RWPE2 (cell line): ENCODE results near the gene PPP1CC.

ENCODE experiments used
- ATAC-seq: fragments of 200-7000 bp; cut with Tn5 transposase; 3 replicates; pipeline ENCODE4 v1.9.1; 2021; ENCODE audit warnings: low read depth
- DNase-seq: peaks from one replicate; pipeline ENCODE4 v3.0.0-alpha.2; 2020; ENCODE audit warnings: low spot score
- H3K27ac ChIP-seq: fragments of 450-650 bp; 2 replicates; pipeline ENCODE4 v1.5.1; 2017; ENCODE audit warnings: mild to moderate bottlenecking; ENCODE audit not compliant: poor library complexity, severe bottlenecking
- H3K27me3 ChIP-seq: fragments of 250-450 bp; sonication (Bioruptor Pico); 2 replicates; pipeline ENCODE4 v1.5.1; 2021; ENCODE audit warnings: mild to moderate bottlenecking, moderate library complexity; ENCODE audit not compliant: insufficient read depth, poor library complexity, severe bottlenecking
- H3K36me3 ChIP-seq: fragments of 250-450 bp; sonication (Bioruptor Pico); 2 replicates; pipeline ENCODE4 v1.5.1; 2020; ENCODE audit warnings: low read depth, mild to moderate bottlenecking, moderate library complexity
- H3K4me1 ChIP-seq: fragments of 250-450 bp; sonication (Bioruptor Pico); 2 replicates; pipeline ENCODE4 v1.5.1; 2021; ENCODE audit warnings: mild to moderate bottlenecking, moderate library complexity; ENCODE audit not compliant: insufficient read depth, poor library complexity, severe bottlenecking
- H3K4me3 ChIP-seq: fragments of 250-450 bp; sonication (Bioruptor Pico); 2 replicates; pipeline ENCODE4 v1.5.1; 2021; ENCODE audit warnings: mild to moderate bottlenecking, moderate library complexity; ENCODE audit not compliant: severe bottlenecking
- H3K9me3 ChIP-seq: fragments of 250-450 bp; sonication (Bioruptor Pico); 2 replicates; pipeline ENCODE4 v1.5.1; 2021; ENCODE audit warnings: mild to moderate bottlenecking, moderate library complexity; ENCODE audit not compliant: severe bottlenecking
- TF ChIP-seq, protein P1 (sequence below): fragments of 450-650 bp; IDR thresholded peaks from one replicate; pipeline ENCODE4 v1.5.1; 2017; ENCODE audit warnings: mild to moderate bottlenecking, moderate library complexity; ENCODE audit not compliant: poor library complexity, severe bottlenecking

The PPP1CC gene

DNA sequence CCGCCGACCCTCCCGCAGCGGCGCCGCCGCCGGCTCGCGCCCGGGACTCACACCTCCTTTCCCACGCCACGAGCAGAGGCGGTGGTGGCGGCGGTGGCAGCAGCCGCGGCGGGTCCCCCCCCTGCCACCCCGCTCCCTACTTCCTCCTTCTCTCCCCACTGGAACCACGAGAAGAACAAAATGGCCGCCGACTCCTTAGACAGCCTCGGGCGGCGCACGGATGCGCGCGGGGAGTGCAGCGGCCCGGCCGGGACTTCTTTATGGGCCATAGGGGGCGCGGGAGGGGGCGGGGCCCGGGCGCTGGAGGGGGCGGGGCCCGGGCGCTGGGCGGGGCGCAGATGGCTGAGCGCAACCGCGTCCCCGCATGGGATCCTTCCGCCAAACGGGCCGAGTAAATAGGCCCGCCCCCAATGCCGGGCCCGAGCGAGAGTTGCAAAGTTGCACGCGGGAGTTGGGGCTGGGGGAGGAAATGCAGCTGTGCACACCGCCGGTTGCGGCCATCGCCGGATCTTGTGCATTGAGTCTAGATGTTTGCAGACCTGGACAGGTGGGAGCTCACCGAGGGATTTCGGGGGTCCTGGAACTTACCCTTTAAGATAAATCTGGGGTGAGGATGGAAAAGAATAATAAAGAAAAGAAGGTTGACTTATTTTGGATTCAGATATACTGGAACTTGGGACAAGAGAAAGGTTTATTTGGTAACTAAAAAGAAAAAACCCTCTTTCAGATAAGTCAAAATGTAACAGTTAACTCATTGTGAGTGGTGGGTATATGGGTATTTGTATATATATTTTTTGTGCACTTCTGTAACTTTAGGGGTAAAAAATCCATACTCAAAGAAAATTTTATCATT is at the start of gene PPP1CC:
TSS of gene PPP1CC (minus strand) at position 174 of the 853 bp plus-strand sequence. CDS start 184 bp downstream, outside the sequence.
- H3K27me3 ChIP-seq: no peaks in the 10 kb centered on the region
- H3K9me3 ChIP-seq: no peaks in the 10 kb centered on the region
- DNase-seq (peak; percentile 85), ATAC-seq (peak; percentile 57)
- peak within 1 kb of the TSS; percentile 72 for H3K4me3 ChIP-seq
- TF ChIP-seq, protein P1, sequence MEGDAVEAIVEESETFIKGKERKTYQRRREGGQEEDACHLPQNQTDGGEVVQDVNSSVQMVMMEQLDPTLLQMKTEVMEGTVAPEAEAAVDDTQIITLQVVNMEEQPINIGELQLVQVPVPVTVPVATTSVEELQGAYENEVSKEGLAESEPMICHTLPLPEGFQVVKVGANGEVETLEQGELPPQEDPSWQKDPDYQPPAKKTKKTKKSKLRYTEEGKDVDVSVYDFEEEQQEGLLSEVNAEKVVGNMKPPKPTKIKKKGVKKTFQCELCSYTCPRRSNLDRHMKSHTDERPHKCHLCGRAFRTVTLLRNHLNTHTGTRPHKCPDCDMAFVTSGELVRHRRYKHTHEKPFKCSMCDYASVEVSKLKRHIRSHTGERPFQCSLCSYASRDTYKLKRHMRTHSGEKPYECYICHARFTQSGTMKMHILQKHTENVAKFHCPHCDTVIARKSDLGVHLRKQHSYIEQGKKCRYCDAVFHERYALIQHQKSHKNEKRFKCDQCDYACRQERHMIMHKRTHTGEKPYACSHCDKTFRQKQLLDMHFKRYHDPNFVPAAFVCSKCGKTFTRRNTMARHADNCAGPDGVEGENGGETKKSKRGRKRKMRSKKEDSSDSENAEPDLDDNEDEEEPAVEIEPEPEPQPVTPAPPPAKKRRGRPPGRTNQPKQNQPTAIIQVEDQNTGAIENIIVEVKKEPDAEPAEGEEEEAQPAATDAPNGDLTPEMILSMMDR: no peak
- H3K27ac ChIP-seq: peak within 1 kb of the TSS; percentile 77
- H3K36me3 ChIP-seq: peaks cover 36% of the 10 kb centered on the region
- peaks cover 31% of the 10 kb centered on the region for H3K4me1 ChIP-seq

DNA sequence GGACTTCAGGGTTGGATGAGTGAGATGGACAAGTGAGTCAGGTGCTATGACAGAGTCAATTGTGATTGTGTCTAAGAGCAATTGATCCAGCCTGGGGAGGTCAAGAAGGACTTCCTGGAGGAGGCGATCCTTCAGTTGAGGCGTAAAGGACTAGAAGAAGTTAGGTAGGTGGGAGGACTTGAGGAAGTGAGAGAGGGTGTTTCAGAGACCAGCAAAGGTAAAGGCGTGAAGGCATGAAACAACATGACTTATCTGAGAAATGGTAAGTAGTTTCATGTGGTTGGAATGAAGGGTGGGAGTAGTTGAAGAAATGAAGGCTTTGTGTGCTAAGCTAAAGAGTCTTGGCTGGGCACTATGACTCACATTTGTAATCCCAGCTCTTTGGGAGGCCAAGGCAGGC is 48.9 kb upstream of the PPP1CC start:
- ATAC-seq (peak; percentile 27; the same call in 1 of the 3 replicates), DNase-seq (no peak)
- H3K27me3 ChIP-seq: no peaks in the 10 kb centered on the region

DNA sequence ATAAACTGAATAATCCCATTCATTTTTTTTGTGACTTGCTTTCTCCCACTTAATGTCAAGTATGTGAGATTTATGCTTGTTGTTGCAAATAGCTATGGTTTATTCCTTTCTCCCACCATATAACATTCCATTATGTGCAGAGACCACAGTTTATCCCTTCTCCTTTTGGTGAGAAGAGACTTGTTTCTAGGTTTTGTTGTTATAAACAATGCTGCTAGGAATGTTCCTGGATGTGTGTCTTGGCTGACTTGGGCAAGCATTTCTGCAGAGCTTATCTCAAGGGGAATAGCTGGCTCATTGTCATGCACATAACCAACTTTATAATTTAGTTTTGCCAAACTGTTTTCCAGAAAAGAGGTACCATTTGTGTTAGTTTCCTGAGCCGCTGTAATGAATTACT is 47.6 kb upstream of the PPP1CC start:
- H3K9me3 ChIP-seq: no peaks in the 10 kb centered on the region
- no peak overlapping the region for H3K27ac ChIP-seq
- H3K4me1 ChIP-seq: no peaks in the 10 kb centered on the region
- H3K27me3 ChIP-seq: no peaks in the 10 kb centered on the region
- TF ChIP-seq, protein P1: no peak
- no peak overlapping the region for H3K4me3 ChIP-seq
- H3K36me3 ChIP-seq: no peaks in the 10 kb centered on the region
- ATAC-seq (no peak), DNase-seq (no peak)

More for the DNA sequence above, 48.9 kb upstream of the PPP1CC start:
- Histone ChIP-seq H3K9me3 (no peaks in the 10 kb centered on the region), H3K27ac (no peak overlapping the region), H3K36me3 (no peaks in the 10 kb centered on the region), H3K4me3 (no peak overlapping the region), H3K4me1 (no peaks in the 10 kb centered on the region)
- TF ChIP-seq, protein P1: no peak

DNA sequence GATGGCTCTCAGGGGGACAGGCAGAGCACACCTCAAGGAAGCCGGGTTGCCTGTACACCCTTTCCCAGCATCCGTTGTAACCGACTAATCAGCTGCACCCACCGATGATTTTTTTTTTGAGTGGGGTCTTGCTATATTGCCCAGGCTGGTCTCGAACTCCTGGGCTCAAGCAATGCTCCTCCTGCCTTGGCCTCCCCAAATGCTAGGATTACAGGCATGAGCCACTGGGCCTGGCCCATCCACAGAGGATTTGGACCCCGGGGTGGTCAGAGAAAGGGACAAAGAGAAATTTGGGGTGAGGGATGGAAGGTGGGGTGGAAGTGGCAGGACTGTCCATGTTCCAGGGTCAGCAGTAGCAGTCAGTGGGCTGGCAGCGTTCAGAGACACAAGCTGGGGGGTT is 43.3 kb upstream of the PPP1CC start:
- DNase-seq (no peak), ATAC-seq (no peak)
- Histone ChIP-seq H3K36me3 (no peaks in the 10 kb centered on the region), H3K9me3 (no peaks in the 10 kb centered on the region), H3K4me3 (no peak overlapping the region), H3K27ac (no peak overlapping the region), H3K27me3 (no peaks in the 10 kb centered on the region), H3K4me1 (no peaks in the 10 kb centered on the region)
- TF ChIP-seq, protein P1: no peak

DNA sequence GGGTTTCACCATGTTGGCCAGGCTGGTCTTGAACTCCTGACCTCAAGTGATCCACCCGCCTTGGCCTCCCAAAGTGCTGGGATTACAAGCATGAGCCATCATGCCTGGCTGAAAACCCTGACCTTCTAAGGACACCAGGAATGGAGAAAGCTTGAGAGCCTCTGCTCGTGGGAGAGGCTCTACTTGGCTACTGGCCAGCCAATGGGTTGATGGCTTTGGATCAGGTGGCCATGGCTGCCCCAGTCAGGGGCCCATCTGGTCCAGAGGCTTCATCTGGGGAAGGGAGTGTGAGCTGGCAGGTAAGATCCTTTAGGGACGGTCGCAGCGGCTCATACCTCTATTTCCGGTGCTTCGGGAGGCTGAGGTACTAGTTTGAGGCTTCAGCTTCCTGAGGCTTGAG is 42.5 kb upstream of the PPP1CC start:
- Histone ChIP-seq H3K36me3 (no peaks in the 10 kb centered on the region), H3K27ac (no peak overlapping the region), H3K4me3 (no peak overlapping the region), H3K4me1 (no peaks in the 10 kb centered on the region), H3K27me3 (no peaks in the 10 kb centered on the region), H3K9me3 (no peaks in the 10 kb centered on the region)
- ATAC-seq: no peak
- TF ChIP-seq, protein P1: no peak
- no peak for DNase-seq
